IPS-11a (cell line): ENCODE data around the gene HLA-DQA1.
A peak's percentile ranks its signal among the peaks of the same experiment; 100 is the strongest.
"Not testable (repeated sequence)": the region's sequence is repeated elsewhere in the genome, so short reads cannot be mapped to it uniquely, and the experiment has no call there.

Source experiments
- H3K4me3 ChIP-seq: one replicate; pipeline ENCODE4 v1.5.1; 2013; ENCODE audit warnings: low read depth, low read length, control low read depth

Gene HLA-DQA1

GRCh38 chr6:32657819-32658218, 20.6 kb downstream of the HLA-DQA1 start:
- not testable (repeated sequence) for H3K4me3 ChIP-seq

DNA sequence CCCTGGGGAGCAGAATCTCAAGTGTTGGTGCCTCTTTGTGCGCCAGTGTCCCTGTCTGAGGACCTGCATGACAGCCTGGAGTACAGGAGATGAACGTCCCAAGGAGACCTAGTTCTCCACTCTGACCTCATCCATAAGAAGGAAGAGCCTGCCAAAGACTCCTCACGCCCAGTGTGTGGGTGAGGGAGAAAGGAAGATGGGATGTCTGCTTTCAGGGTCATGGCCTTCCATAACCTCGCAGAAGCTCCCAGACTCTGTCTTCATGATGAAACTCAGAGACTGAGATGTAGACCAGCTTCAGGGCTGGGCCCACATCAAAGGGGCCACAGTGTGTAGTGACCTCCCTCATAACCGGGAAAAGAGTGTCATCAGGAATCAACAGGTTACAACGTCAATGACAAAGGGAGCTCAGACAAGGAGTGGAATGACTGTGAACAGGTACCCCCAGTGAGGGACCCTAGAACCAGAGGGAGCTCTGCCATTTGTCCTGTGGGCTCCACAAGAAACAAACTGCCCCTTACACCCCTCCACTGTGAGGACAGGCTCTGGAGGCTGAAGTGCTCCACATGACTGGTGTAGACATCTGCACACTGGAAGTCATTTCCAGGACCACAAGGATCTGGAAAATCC, 21.2 kb downstream of the HLA-DQA1 start:
- H3K4me3 ChIP-seq, result no peak overlapping the region

DNA sequence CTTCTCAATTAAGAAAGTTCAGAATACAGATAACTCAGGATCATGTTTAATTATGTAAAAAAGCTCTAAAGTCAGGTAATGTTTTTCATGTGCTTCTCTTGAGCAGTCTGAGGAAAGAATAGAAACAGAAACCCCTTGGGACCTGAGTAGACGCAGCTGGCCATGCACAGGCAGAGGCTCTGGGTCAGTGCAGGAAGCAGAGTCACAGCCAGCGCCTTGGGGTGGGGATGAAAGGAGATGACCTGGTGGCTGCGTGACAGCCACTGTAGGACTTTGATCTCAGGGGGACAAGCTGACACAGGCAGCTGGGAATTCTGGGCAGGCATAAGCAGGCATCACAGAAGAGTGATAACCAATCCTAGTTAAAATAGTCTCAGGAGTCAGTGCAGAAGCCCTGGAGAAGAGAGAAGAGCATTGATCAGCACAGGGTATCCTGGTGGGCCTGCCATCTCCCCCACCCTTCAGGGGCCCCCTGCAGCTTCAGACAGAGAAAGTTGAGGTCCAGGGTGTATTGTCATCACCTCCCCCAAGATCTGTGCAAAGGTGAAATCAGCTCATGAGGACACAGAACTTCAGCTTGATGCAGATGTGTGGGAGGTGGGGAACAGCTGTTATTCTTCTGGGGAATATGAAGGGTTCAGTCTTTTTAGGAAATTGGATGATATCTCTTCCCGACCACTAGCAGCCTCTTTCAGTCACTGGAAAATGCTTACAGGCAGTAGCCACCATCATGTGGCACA, 22.8 kb downstream of the HLA-DQA1 start:
- H3K4me3 ChIP-seq, result no peak overlapping the region

- H3K4me3 ChIP-seq, result no peak overlapping the region
Observed at GRCh38 chr6:32662099-32662498, 24.9 kb downstream of the HLA-DQA1 start.

- H3K4me3 ChIP-seq, result no peak overlapping the region
Observed at GRCh38 chr6:32662836-32663235, 25.6 kb downstream of the HLA-DQA1 start.

GRCh38 chr6:32664354-32664753, 27.1 kb downstream of the HLA-DQA1 start:
- H3K4me3 ChIP-seq, result peak overlapping the region; percentile 20

DNA sequence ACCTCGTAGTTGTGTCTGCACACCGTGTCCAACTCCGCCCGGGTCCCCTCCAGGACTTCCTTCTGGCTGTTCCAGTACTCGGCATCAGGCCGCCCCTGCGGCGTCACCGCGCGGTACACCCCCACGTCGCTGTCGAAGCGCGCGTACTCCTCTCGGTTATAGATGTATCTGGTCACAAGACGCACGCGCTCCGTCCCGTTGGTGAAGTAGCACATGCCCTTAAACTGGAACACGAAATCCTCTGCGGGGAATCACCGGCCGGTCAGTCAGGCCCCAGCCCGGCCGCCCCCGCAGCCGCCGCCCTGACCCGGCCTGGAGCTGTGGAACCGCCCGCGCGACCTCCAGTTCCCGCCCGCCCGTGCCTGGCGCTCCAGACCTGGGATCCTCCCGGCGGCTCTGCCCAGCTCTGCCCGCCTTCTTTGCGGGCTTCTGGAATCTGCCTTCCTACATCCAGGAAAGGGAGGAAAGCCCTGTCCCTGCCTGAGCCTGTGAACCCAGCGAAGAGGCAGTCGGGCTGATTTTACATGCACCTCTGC, 27.7 kb downstream of the HLA-DQA1 start:
- H3K4me3 ChIP-seq, result peak overlapping the region; percentile 20

DNA sequence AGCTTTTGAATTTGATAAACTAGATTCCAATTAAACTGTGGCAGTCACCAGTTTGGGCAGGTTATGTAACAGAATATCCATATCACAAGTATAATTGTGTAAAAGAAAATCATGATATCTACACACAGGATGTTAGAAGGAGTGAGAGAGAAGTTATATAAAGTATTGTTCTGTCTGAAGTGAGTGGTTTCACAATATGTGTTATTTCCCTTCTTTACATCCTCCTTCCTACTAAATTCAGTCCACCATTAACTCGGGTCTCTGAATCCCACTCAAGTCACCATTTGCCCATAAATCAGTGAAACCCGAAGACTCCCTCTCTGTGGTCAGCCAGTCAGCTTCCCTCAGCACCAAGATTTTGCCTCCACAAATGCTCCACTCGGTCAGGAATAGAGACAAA, 28.5 kb downstream of the HLA-DQA1 start:
- no peak overlapping the region for H3K4me3 ChIP-seq

DNA sequence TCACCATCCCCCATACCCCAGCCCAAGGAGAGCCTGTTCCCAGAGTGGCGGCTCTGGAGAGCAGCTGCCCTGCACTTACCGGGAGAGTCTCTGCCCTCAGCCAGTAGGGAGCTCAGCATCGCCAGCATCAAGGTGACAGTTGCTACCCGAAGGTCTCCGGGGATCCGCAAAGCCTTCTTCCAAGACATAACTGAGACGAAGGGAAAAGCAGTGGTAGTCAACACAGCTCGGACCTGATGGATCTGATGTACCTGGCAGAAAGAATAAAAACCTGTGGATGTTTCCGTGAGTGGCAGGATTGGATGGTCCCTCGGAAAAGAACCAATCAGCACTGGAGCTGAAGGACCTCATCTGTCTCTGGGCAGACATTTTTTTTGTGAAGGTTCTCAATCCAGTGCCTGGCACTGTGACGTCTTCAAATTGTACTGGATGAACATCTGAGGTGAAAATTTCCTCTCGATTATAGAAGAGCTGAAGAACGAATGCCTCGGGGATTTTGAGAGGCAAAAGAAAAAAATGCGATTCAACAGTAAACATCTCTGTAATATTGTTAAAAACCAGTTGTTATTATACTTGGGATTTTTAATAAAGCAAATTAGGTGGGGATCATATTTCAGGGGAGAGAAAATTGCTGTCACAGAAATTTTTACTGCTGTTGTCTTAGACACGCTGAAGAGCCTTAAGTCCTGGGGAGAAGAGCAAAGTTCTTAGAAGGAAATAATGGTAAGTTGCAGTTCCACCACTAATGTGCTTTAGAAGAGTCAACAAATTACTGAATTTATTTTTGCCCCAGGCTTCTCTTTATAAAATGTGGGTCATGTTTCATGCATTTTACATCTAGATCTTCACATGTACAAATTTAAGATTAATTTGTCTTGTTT, 29.5 kb downstream of the HLA-DQA1 start, which contains the start of gene HLA-DQB1:
Gene HLA-DQB1, minus strand, starts transcription at position 238 of the 881 bp plus-strand sequence. Its CDS starts 50 bp downstream, at position 188.
- peak within 1 kb of the TSS; percentile 39 for H3K4me3 ChIP-seq

DNA sequence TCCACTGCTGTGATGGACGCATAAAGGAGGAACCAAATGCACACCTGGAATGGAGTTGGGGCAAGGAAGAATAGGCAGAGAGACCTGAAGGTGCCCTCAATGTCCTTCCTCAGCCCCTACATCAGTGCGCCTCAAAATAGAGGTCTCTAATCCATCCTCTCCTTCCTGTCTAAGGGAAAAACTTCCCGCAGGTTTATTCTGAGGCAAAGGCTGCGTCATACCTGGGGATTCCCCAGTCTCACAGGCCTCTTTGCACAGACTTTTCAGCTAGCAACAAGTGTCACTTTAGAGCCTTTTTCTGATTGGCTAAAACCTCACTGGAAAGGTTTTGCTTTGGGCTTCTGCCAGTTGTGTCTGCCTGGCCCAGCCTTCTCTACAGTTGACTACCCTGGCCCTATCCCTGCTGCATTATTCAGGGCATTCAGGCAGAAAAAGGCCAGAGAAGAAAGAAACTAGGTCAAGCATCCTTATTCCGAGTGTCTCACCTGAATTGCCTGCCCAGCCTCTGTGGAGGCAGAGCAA, 31.1 kb downstream of the HLA-DQA1 start:
- no peak overlapping the region for H3K4me3 ChIP-seq

GRCh38 chr6:32669240-32669639, 32.0 kb downstream of the HLA-DQA1 start:
- no peak overlapping the region for H3K4me3 ChIP-seq

DNA sequence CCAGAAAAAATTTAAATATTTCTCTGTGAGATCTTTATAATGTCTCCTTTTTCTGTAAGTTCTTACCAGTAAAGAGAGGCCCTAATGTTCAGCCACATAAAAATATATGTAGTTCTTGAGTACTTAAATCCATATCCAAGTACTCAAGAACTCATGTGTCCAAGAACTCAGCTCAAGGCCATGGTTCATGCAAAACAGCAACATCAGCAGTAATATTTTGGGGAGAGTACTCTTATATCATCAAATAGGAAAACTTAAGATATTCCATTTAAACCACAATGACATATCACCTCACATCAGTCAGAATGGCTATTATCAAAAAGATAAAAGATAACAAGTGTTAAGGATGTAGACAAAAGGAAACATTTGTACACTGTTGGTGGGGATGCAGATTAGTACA, 32.7 kb downstream of the HLA-DQA1 start:
- H3K4me3 ChIP-seq, result no peak overlapping the region

DNA sequence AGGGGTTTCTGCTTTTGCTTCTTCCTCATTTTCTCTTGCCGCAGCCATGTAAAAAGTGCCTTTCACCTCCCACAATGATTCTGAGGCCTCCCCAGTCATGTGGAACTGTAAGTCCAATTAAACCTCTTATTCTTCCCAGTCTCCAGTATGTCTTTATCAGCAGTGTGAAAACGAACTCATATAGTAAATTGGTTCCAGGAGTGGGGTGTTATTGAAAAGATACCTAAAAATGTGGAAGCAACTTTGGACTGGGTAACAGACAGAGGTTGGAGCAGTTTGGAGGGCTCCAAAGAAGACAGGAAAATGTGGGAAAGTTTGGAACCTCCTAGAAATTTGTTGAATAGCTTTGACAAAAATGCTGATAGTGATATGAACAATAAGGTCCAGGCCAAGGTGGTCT, 34.7 kb downstream of the HLA-DQA1 start:
- H3K4me3 ChIP-seq, result not testable (repeated sequence)

DNA sequence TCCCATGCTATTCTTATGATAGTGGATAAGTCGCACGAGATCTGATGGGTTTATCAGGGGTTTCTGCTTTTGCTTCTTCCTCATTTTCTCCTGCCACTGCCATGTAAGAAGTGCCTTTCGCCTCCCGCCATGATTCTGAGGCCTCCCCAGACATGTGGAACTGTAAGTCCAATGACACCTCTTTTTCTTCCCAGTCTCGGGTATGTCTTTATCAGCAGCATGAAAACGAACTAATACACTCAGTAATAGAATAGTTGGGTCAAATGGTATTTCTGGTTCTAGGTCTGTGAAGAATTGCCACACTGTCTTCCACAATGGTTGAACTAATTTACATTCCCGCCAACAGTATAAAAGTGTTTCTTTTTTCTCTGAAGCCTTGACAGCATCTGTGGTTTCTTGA, 36.9 kb downstream of the HLA-DQA1 start:
- H3K4me3 ChIP-seq, result not testable (repeated sequence)

DNA sequence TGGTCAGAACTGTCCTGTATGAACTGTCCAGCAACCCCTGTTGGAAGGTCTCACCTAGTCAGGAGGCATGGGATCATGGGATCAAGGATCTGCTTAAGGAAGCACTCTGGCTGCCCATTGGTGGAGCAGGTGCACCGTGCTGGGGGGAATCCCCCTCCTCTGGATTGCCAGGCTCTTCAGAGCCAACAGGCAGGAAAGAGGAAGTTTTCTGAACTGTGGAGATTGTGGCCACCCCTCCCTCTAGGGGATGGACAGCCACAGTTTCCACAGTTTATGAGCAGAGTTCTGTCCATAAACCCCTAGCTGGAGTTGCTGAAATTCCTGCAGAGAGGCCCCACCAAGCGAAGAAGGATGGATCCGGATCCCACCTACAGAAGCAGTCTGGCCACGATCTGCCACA, 42.3 kb downstream of the HLA-DQA1 start:
- H3K4me3 ChIP-seq, result no peak overlapping the region

DNA sequence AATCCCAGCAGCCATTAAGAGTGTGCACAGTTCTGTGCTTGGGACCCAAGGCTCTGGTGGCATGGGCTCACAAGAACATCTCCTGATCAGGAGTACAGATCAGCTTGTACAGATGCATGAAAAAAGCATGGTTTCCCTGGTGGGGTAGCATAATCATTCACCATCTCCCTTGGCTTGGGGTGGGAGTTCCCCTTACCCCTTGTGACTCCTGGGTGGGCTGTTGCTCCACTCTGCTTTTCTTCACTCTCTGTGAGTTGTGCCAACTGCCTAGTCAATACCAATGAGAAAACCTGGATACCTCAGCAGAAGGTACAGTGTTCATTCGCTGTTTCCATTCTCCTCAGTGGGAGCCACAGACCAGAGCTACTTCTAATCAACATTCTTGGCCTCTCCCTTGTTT, 42.8 kb downstream of the HLA-DQA1 start:
- H3K4me3 ChIP-seq, result no peak overlapping the region

GRCh38 chr6:32684246-32684645, 47.0 kb downstream of the HLA-DQA1 start:
- H3K4me3 ChIP-seq, result no peak overlapping the region

- no peak overlapping the region for H3K4me3 ChIP-seq
Observed at GRCh38 chr6:32685603-32686002, 48.4 kb downstream of the HLA-DQA1 start.

DNA sequence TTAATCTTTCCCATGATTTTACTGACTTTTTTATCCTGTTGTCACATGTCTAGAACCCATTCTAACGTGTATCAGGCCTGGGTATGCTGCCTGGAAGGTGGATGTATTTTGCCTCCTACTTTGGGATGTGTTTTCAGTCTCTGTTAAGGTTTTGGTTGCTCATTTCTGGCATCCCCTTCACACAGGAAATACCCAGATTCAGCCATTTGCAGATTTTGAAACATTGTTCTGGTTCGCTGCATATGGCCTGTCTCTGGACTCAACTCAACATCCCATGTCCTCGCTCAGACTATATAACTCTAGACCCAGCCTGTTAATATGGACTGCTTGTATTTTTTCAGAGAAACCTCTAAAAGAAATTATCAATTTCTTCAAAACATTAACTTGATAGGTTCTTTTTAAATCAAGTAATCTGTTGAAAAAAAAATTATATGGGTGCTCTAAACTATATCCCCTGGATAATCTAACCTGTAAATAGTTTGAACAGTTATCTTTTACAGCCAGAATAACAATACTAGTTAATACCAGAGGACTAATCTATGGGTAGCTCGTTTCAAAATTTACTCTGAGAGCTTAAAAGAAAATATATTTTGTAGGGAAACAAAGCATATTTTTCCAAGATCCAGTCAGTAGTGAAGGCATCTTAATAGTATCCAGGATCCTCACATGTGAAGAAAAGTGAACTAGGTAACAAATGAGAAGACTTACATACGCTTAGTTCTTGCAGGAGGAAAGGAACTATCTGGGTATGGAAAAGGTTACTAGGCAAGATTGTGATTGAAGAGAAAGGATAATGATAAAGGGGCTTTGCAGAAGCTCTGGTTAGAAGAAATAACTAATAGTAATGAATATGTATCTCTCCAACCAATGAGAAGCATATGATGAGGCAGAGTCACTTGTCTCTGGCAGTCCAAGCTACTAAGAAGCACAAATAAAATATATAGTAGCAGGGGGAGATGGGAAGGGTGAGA, 52.6 kb downstream of the HLA-DQA1 start:
- H3K4me3 ChIP-seq, result no peak overlapping the region

- H3K4me3 ChIP-seq, result no peak overlapping the region
Observed at GRCh38 chr6:32692019-32692418, 54.8 kb downstream of the HLA-DQA1 start.
